ENCODE data around the gene FOXO3.
A peak's percentile ranks its signal among the peaks of the same experiment; 100 is the strongest.

Gene FOXO3

DNA sequence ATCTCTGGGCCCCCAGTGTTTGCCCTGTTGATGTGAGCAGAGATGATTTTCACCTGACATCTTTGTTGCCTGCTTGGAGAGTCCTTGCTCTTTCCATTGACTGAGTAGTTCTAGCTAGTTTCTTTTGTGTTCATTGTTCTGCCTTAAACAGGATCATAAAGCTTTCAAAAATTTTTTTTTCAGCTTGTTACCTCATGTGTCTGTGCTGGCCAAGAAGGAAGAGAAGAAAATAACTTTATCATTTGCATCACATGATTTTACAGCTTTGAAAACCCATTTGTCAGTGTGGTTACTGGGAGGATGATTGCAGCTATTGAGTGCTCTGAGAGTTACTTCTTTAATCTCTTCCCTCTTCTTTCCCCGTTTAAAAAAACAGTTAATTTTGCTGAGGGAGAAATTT lies 16.0 kb downstream of the FOXO3 start:
- DNase-seq = peak in 3 of 4 experiments; percentile 47 to 85 (median 83)

GRCh38 chr6:108578166-108578565 lies 17.4 kb downstream of the FOXO3 start:
- no peak for DNase-seq

GRCh38 chr6:108578595-108579327 lies 18.0 kb downstream of the FOXO3 start:
- DNase-seq = no peak

DNA sequence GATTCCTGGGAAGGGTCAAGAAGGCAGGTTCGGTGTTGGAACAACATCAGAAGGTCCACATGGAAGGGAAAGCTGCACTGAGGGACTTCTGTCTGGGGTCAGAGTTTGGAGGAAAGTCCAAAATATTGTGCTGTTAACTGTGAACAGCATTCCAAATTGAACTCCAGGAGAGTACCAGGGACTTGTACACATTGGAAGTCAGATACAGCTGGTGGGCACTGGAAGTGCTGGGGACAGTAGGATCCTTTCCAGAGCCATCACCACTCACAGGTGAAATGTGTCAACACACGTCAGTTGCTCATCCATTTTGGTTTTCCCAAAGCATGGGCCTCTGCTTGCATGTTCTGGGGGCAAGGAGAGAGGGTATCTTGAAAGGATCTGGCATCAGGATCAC lies 18.6 kb downstream of the FOXO3 start:
- no peak for DNase-seq

DNA sequence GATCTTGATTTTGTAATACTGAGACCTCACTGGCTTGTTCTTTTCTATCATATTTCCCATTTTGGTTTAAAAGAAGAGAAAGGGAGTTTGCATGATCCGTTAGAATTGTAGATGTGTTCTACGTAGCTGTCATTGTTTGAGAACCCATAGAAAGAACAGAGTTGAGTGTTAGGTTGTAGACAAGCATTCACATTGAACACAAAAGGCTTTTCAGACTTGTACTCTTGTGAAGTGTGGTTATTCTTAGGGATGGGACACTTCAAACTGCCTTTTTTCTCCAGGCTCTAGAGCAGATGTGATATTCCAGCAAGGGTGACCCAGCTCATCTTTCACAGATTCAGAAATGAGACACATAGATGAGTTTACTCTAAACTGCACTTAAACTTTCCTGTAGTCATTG lies 19.9 kb downstream of the FOXO3 start:
- DNase-seq = no peak

- DNase-seq = peak in 2 of 4 experiments; percentile 25 to 38
These were observed 20.7 kb downstream of the FOXO3 start for GRCh38 chr6:108581237-108581931.

DNA sequence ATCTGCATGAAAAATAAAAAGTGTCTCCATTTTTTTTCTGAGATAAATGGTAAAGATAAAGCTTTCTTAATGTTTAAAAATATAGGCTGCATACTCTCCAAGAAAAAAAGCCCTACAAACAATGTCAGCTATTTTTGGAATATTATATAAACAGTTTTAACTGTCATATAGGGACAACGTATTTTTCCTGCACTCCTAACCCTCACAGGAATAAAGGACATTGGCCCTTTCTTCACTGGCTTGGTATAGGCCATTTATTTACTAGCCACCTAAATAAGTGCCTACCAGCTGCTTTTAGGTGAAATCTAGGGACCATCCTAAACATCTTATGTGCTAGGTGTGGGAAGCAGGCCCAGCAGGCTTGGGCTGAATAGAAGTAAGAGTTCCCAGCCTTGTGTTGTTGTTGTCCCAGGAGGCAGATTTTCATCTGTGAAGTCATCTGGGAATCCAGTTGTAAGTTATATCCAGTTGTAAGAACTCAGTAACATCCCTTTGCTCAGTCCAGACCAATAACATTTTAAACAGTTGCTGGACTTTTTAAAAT lies 21.3 kb downstream of the FOXO3 start:
- no peak for DNase-seq

- DNase-seq = no peak
These were observed 21.9 kb downstream of the FOXO3 start for GRCh38 chr6:108582618-108583017.

DNA sequence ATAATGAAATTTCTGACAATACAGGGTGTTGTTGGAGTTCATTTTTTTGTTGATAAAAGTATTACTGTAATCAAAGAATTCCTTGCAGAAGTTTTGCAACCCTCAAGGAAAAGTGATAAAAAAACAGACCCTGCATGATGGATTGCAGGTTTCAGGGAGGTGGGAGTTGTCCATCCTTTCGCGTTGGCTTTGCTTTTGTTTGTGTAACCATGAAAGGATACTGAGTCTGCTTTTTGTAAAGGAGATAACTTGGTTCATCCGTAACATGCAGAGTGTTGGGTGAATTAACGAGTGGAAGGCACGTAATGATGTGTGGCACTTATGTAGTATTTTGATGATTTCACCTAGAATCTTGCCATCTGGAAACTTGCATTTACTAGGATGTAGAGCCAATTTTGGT lies 23.6 kb downstream of the FOXO3 start:
- DNase-seq = no peak

GRCh38 chr6:108585359-108585758 lies 24.6 kb downstream of the FOXO3 start:
- no peak for DNase-seq

DNA sequence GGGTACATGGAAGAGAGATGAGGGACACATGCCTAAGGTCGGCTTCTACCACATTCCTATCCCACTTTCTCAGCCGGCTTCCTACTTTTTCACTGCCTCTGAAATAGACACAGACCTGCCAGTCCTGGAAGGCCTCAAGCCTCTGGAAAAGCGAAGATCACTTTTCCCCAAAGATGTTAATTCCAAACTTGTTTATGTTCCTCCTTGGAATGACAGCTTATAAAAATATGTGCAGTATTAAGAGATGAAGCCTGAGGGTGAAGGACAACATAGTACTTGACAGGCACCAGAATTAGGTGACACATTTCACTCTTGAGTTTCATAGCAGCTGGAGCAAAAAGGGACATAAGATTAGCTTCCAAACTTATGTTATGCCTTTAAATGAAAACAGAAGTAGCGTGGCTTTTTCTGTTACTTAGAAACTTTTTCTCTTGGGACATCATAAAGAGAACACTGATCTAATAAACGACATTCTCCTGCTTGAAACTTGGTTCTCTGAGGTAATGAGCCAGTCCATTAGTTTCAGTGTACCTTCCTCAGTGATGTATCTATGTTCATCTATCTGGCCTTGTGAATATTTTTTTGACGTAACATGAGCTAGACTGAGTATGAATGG lies 25.3 kb downstream of the FOXO3 start:
- DNase-seq = no peak

DNA sequence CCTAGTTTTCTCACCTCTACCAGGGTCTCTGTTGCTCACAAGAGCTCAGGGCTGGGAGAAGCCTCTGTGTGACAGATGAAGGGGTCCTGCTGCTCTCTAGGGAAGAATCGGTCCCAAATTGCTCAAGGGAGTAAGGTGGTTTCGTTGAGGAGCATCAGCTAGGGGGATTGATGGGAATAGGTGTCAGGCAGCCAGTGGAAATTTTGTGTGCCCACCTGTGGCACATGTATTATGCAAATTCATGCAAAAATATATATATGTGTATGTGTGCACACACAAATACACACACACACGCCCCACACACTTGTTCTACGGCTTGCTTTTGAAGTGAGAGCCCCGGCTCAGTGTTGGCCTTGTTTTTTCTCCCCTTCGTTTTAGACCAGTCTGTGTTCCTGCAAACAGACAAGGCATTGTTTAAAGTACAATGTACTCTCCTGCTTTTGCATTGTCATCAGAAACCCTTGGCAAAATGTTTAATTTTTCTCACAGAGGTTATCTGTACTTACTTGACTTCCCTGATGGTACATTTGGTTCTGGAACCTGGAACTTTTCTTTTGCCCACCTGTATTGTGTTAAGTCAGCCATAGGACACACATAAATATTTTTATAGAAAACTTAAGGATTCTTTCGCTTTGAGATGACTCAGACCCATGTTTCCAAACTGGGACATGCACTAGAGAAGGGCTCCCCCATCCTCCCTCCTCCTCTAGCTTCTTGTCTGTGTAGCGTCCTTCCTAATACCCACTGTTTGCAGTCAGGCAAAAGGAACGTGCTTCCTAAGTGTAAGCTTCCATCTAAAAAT lies 26.7 kb downstream of the FOXO3 start:
- peak in 3 of 4 experiments; percentile 41 to 51 (median 46) for DNase-seq

GRCh38 chr6:108588586-108588985 lies 27.9 kb downstream of the FOXO3 start:
- DNase-seq = peak in 2 of 4 experiments; percentile 27

DNA sequence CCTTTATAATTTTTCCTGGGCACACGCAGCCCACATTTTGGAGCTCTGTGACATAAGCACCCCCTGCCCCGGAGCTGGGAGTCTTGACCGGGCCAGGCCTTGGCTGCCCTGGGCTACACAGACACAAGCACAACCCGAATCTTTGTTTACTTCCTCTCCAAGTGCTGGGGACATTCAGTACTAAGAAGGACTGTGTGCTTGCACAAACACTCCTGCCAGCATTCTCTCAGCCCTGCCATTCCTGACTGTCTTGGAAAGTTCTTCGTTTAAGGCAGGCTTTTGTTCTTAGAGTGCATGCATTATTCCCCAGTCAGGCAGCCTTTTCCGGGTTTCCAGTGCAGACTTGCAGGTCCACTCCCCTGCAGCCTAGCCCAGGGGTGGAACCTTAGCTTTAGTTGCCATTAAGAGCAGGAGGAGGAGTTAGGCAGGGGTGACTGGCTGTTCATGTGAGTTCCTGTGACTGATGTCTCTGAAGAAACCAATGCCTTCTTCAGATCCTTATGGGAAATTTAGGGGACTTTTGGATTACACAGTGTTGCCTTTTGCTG lies 28.6 kb downstream of the FOXO3 start:
- DNase-seq = peak; percentile 82 to 92 (median 87)

- DNase-seq = peak in 3 of 4 experiments; percentile 35 to 49 (median 44)
These were observed 30.5 kb downstream of the FOXO3 start for GRCh38 chr6:108591040-108591816.

DNA sequence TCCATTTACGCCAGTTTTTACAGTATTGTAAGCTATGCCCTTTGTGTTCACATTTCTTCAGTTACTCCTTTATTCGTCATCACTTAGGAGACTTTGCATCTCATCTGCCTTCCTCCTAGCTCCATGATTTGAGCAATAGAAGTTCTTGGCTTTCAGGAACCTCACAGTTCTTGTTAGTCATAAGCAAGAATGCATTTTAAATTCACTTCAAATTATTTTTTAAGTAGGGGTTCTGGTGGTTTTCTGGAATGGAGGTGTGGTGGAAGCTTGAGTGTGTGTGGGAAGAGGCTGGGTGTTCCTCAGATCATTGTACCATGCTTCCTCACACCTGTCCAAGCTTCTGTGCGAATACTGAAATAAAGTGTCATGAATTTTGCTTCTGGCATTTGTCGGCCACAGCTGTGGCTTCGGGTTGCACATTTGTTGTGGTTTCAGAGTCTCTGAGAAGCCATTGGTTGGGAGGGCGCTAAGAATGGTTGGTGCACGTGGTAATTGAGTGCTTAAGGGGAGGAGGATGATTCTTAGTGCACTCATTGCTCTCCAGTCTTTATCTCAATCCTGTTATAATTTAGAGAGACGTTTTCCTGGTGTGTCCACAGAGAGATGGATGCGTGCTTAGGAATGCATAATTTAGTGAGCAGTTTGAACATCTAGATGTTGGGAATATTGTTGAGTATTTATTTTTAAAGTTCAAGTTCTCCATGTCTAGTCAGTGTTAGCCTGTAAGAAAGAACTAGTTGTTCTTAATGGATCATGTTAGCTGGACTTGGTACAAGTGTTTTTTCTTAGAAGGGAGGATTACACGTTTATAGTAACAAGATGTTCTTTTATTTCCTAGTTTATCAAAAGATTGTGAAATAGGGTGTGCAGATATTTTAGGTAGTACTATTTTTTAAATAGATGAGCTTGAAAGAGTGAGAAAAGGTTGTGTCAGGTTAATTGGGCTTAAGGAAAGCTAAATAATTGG lies 31.9 kb downstream of the FOXO3 start:
- DNase-seq = peak; percentile 48 to 83 (median 64)

- peak in 1 of 4 experiments; percentile 28 for DNase-seq
These were observed 33.4 kb downstream of the FOXO3 start for GRCh38 chr6:108594151-108594550.

DNA sequence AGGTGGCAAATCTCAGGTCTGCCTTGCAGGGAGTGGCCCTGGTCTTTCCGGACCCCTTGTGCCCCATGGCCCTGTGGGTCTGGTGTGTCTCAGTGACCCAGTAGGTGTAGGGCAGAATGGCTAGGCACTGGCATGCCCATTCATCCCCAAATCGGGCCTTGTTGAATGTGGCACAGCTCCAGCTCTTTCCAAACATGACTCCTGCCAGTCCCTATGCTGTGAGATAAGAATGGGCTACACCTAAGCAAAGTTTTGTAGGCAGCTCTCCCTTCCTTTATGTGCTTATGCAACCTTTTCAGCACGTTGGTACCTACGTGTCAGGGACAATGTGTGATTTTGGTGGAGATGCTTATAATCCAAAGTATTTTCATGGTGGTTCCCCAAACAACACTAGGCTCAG lies 33.9 kb downstream of the FOXO3 start:
- no peak for DNase-seq

DNA sequence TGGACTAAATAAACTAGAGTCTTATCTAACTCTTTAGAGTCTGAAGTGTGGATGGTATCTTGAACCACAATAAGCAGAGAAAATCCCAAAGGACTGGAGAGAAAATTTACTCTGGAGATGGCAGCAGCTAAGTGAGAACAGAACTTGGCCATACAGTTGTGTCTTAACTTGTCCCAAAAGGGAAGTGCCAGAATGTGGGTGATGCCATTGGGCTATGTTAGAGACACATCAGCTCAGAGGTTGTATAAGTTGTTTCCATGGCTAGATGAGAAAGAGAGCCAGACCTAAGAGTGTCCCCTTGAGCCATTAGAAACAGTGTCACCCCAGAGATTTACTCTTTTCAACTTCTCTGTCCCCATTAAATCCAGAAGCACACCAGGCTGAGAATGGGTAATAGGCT lies 36.2 kb downstream of the FOXO3 start:
- peak; percentile 59 to 83 (median 74) for DNase-seq
